OCI-LY1 (cell line): Measurements from ENCODE around the gene PAK2.
A peak's percentile ranks its signal among the peaks of the same experiment; 100 is the strongest.
"Not testable (repeated sequence)": the region's sequence is repeated elsewhere in the genome, so short reads cannot be mapped to it uniquely, and the experiment has no call there.

Source experiments
- H2AFZ ChIP-seq: fragments of 200-600 bp; sonication (generic), shearing (Covaris generic); 2 replicates; pipeline ENCODE4 v1.6.0; 2014; ENCODE audit warnings: antibody characterized with exemption, mild to moderate bottlenecking, low read length
- H3F3A ChIP-seq: fragments of 200-600 bp; sonication (generic), shearing (Covaris generic); 2 replicates; pipeline ENCODE4 v1.6.0; 2014; ENCODE audit warnings: mild to moderate bottlenecking, antibody characterized with exemption, low read length, moderate library complexity; ENCODE audit not compliant: insufficient read depth
- H3K27ac ChIP-seq: fragments of 200-600 bp; sonication (generic); 2 replicates; pipeline ENCODE4 v1.5.1; 2014; ENCODE audit warnings: low read length, mixed run types, mild to moderate bottlenecking, low read depth; ENCODE audit not compliant: poor library complexity, severe bottlenecking
- H3K27me3 ChIP-seq: fragments of 200-600 bp; sonication (generic); 2 replicates; pipeline ENCODE4 v1.6.0; 2014; ENCODE audit warnings: antibody characterized with exemption, mild to moderate bottlenecking, low read length, moderate library complexity; ENCODE audit not compliant: insufficient read depth
- H3K36me3 ChIP-seq: fragments of 200-600 bp; sonication (generic); 2 replicates; pipeline ENCODE4 v1.6.1; 2014; ENCODE audit warnings: mild to moderate bottlenecking, antibody characterized with exemption, low read length, moderate library complexity, mixed read lengths; ENCODE audit not compliant: insufficient read depth
- H3K4me1 ChIP-seq: fragments of 200-600 bp; sonication (generic); 2 replicates; pipeline ENCODE4 v1.5.1; 2014; ENCODE audit warnings: mild to moderate bottlenecking, low read length, moderate library complexity; ENCODE audit not compliant: insufficient read depth, severe bottlenecking
- H3K4me2 ChIP-seq: fragments of 200-600 bp; sonication (generic), shearing (Covaris generic); 2 replicates; pipeline ENCODE4 v1.6.1; 2014; ENCODE audit warnings: low read length
- H3K4me3 ChIP-seq: fragments of 200-600 bp; sonication (generic); 2 replicates; pipeline ENCODE4 v1.5.1; 2014; ENCODE audit warnings: low read length, low read depth, mild to moderate bottlenecking, mixed read lengths; ENCODE audit not compliant: poor library complexity, severe bottlenecking
- H3K79me2 ChIP-seq: fragments of 200-600 bp; shearing (Covaris generic); 2 replicates; pipeline ENCODE4 v1.6.1; 2016; ENCODE audit warnings: mixed run types, low read length, mixed read lengths; ENCODE audit not compliant: insufficient read depth
- H3K9ac ChIP-seq: fragments of 200-600 bp; sonication (generic), shearing (Covaris generic); 2 replicates; pipeline ENCODE4 v1.6.1; 2014; ENCODE audit warnings: mild to moderate bottlenecking, low read length, mixed read lengths
- H3K9me2 ChIP-seq: fragments of 200-600 bp; sonication (generic), shearing (Covaris generic); 2 replicates; pipeline ENCODE4 v1.6.1; 2014; ENCODE audit warnings: low read depth, mild to moderate bottlenecking, low read length, mixed read lengths
- H3K9me3 ChIP-seq: fragments of 200-600 bp; shearing (Covaris generic); 2 replicates; pipeline ENCODE4 v1.6.1; 2014; ENCODE audit warnings: low read length, mixed read lengths
- H4K20me1 ChIP-seq: fragments of 200-600 bp; sonication (generic), shearing (Covaris generic); 2 replicates; pipeline ENCODE4 v1.6.0; 2016; ENCODE audit warnings: mild to moderate bottlenecking, low read length; ENCODE audit not compliant: insufficient read depth
- CTCF ChIP-seq: fragments of 200-600 bp; sonication (generic), shearing (Covaris generic); IDR thresholded peaks from 2 replicates; pipeline ENCODE4 v1.5.1; 2017; ENCODE audit warnings: mild to moderate bottlenecking, antibody characterized with exemption, low read length, moderate library complexity, mixed read lengths
- EZH2 ChIP-seq: fragments of 200-600 bp; sonication (generic), shearing (Covaris generic); IDR thresholded peaks from 2 replicates; pipeline ENCODE4 v1.8.0; 2017; ENCODE audit warnings: borderline replicate concordance, mixed run types, mild to moderate bottlenecking, antibody characterized with exemption, low read length, moderate library complexity, mixed read lengths

The PAK2 gene

DNA sequence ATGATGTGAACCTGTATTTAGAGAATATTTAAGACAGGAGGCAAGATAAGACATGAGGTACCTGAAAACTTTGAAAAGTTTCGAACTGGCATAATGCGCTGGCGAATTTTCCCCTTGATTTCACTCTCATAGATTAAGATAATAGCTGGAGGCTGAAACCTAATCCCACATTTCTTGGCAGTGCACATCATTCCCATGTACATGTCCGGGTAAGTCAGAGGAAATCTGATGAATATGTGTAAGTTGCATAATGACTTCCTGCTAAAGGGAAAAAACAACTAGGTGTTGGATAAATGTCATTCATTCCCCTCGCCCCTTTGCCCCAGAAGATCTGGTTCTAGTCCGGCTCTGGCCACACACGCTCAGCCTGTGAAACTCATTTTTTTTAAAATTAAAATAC, 31.2 kb upstream of the PAK2 start:
- Histone ChIP-seq H3K4me2 (no peak overlapping the region), H3K79me2 (0 out of 2 replicates have a peak, but pooled peaks cover 6% of the 10 kb centered on the region), H3K27me3 (no peaks in the 10 kb centered on the region), H2AFZ (no peak overlapping the region), H3K36me3 (no peaks in the 10 kb centered on the region), H3K27ac (no peak overlapping the region), H3K9ac (no peak overlapping the region), H3K4me1 (peaks cover 16% of the 10 kb centered on the region), H3F3A (no peaks in the 10 kb centered on the region), H3K9me2 (no peaks in the 10 kb centered on the region), H3K4me3 (no peak overlapping the region), H4K20me1 (no peaks in the 10 kb centered on the region), H3K9me3 (no peaks in the 10 kb centered on the region)
- TF ChIP-seq EZH2 (no peak), CTCF (no peak)

- Histone ChIP-seq H3K79me2 (peaks cover 6% of the 10 kb centered on the region; the same call in 1 of the 2 replicates), H3K27me3 (no peaks in the 10 kb centered on the region), H3K9ac (peak within 1 kb of the TSS; percentile 78), H3K9me3 (no peaks in the 10 kb centered on the region), H2AFZ (peak within 1 kb of the TSS; percentile 72; the same call in 1 of the 2 replicates), H3K4me1 (peaks cover 30% of the 10 kb centered on the region), H3K4me3 (peak within 1 kb of the TSS; percentile 76), H4K20me1 (no peaks in the 10 kb centered on the region), H3K27ac (peak within 1 kb of the TSS; percentile 70), H3F3A (no peaks in the 10 kb centered on the region), H3K9me2 (no peaks in the 10 kb centered on the region), H3K36me3 (peaks cover under 1% of the 10 kb centered on the region; the same call in 1 of the 2 replicates), H3K4me2 (peak within 1 kb of the TSS; percentile 92)
- TF ChIP-seq CTCF (no peak), EZH2 (no peak)
Observed at GRCh38 chr3:196711838-196712513, 27.7 kb upstream of the PAK2 start, which contains the start of the genes CEP19 and PIGX. Gene CEP19 (minus strand): TSS chr3:196712250. CDS start chr3:196708657, 3,593 bp downstream. Gene PIGX (plus strand): TSS chr3:196712377.

GRCh38 chr3:196712514-196713413, 26.9 kb upstream of the PAK2 start:
- peak overlapping the region; percentile 53 for H3K27ac ChIP-seq
- TF ChIP-seq EZH2, result no peak
- H3K4me1 ChIP-seq, result peaks cover 30% of the 10 kb centered on the region
- peaks cover 6% of the 10 kb centered on the region; the same call in 1 of the 2 replicates for H3K79me2 ChIP-seq
- H3F3A ChIP-seq, result no peaks in the 10 kb centered on the region
- no peaks in the 10 kb centered on the region for H3K9me3 ChIP-seq
- peak overlapping the region; percentile 92 for H3K4me2 ChIP-seq
- H2AFZ ChIP-seq, result no peak overlapping the region
- H3K9ac ChIP-seq, result peak overlapping the region; percentile 78
- H4K20me1 ChIP-seq, result no peaks in the 10 kb centered on the region
- peak overlapping the region; percentile 76 for H3K4me3 ChIP-seq
- no peaks in the 10 kb centered on the region for H3K9me2 ChIP-seq
- no peaks in the 10 kb centered on the region for H3K27me3 ChIP-seq
- peaks cover 8% of the 10 kb centered on the region for H3K36me3 ChIP-seq

GRCh38 chr3:196717162-196717561, 22.5 kb upstream of the PAK2 start:
- not testable (repeated sequence) for H2AFZ ChIP-seq, H3K9me2 ChIP-seq, H3K4me2 ChIP-seq, H4K20me1 ChIP-seq, H3K4me3 ChIP-seq, H3K27ac ChIP-seq, H3K9ac ChIP-seq, H3K27me3 ChIP-seq, H3F3A ChIP-seq
- H3K4me1 ChIP-seq, result peaks cover 21% of the 10 kb centered on the region
- H3K9me3 ChIP-seq, result peaks cover 16% of the 10 kb centered on the region
- H3K36me3 ChIP-seq, result peaks cover 47% of the 10 kb centered on the region
- peaks cover 17% of the 10 kb centered on the region for H3K79me2 ChIP-seq
